D721Med (cell line): ENCODE data around the gene IL11RA.

Source experiments
- DNase-seq: peaks from one replicate; pipeline ENCODE4 v3.0.0; 2011; ENCODE audit warnings: low spot score; ENCODE audit not compliant: insufficient read length
- FAIRE-seq: peaks from 2 replicates; lab custom pipeline; 2011; peaks lifted over from hg19 to GRCh38; lab: Jason Lieb, UNC
- CTCF ChIP-seq: IDR thresholded peaks from 2 replicates; pipeline ENCODE4 v1.5.1; 2012; ENCODE audit warnings: mild to moderate bottlenecking, control low read depth; ENCODE audit not compliant: insufficient read depth; ENCODE audit errors: missing control alignments

The IL11RA gene

GRCh38 chr9:34630402-34631154, 21.4 kb upstream of the IL11RA start:
- DNase-seq (no peak), FAIRE-seq (no peak)
- TF ChIP-seq CTCF: no peak

GRCh38 chr9:34633166-34633565, 18.8 kb upstream of the IL11RA start:
- no peak for DNase-seq
- no peak for TF ChIP-seq CTCF
- FAIRE-seq: no peak

- peak; percentile 51 for FAIRE-seq
- peak; percentile 76 for DNase-seq
- TF ChIP-seq CTCF: peak; percentile 85
Observed at GRCh38 chr9:34633851-34634550, 18.0 kb upstream of the IL11RA start.

GRCh38 chr9:34634551-34635248, 17.3 kb upstream of the IL11RA start:
- FAIRE-seq (no peak), DNase-seq (no peak)
- no peak for TF ChIP-seq CTCF

- FAIRE-seq (no peak), DNase-seq (no peak)
- TF ChIP-seq CTCF: no peak
Observed at GRCh38 chr9:34635556-34635955, 16.4 kb upstream of the IL11RA start.

- FAIRE-seq (no peak), DNase-seq (no peak)
- no peak for TF ChIP-seq CTCF
Observed at GRCh38 chr9:34636791-34637355, 15.1 kb upstream of the IL11RA start.
